ENCODE data around the gene SLC36A3.
"Not testable (repeated sequence)": the region's sequence is repeated elsewhere in the genome, so short reads cannot be mapped to it uniquely, and the experiment has no call there.

The SLC36A3 gene

GRCh38 chr5:151240268-151240835 lies 63.2 kb downstream of the SLC36A3 start:
- not testable (repeated sequence) for H3K4me3 ChIP-seq (ENCODE audit: low read depth, low read length)

- no peak overlapping the region for H3K4me3 ChIP-seq (ENCODE audit: low read depth, low read length)
These were observed 64.2 kb downstream of the SLC36A3 start for GRCh38 chr5:151239237-151239861.

GRCh38 chr5:151238303-151238741 lies 65.2 kb downstream of the SLC36A3 start:
- H3K4me3 ChIP-seq (ENCODE audit: low read depth, low read length), result no peak overlapping the region

GRCh38 chr5:151237685-151238084 lies 65.9 kb downstream of the SLC36A3 start:
- no peak overlapping the region for H3K4me3 ChIP-seq (ENCODE audit: low read depth, low read length)

- no peak overlapping the region for H3K4me3 ChIP-seq (ENCODE audit: low read depth, low read length)
These were observed 66.7 kb downstream of the SLC36A3 start for GRCh38 chr5:151236888-151237287.

GRCh38 chr5:151235239-151235571 lies 68.4 kb downstream of the SLC36A3 start:
- H3K4me3 ChIP-seq (ENCODE audit: low read depth, low read length), result not testable (repeated sequence)

- no peak overlapping the region for H3K4me3 ChIP-seq (ENCODE audit: low read depth, low read length)
These were observed 68.9 kb downstream of the SLC36A3 start for GRCh38 chr5:151234476-151235238.

GRCh38 chr5:151233616-151234085 lies 69.9 kb downstream of the SLC36A3 start:
- H3K4me3 ChIP-seq (ENCODE audit: low read depth, low read length), result no peak overlapping the region

GRCh38 chr5:151231359-151231758 lies 72.2 kb downstream of the SLC36A3 start:
- no peak overlapping the region for H3K4me3 ChIP-seq (ENCODE audit: low read depth, low read length)

GRCh38 chr5:151230048-151230680 lies 73.4 kb downstream of the SLC36A3 start:
- H3K4me3 ChIP-seq (ENCODE audit: low read depth, low read length), result no peak overlapping the region

GRCh38 chr5:151228986-151229385 lies 74.6 kb downstream of the SLC36A3 start:
- H3K4me3 ChIP-seq (ENCODE audit: low read depth, low read length), result no peak overlapping the region

- H3K4me3 ChIP-seq (ENCODE audit: low read depth, low read length), result no peak overlapping the region
These were observed 75.6 kb downstream of the SLC36A3 start for GRCh38 chr5:151227918-151228447.

Data from iPS-11a (cell line).